ENCODE data around the gene IGFBP4. TPM values are rescaled to one million over a fixed set of nuclear protein-coding genes. Genes with fewer than 3 reads are reported as not detected.

Gene IGFBP4
- total and polyA plus RNA-seq, 12 donors = 65.1 to 301 (median 128) TPM

- Histone ChIP-seq H3K27me3 (no peaks in the 10 kb centered on the region), H3K4me3 (no peak overlapping the region), H3K36me3 (no peaks in the 10 kb centered on the region), H3K9me3 (no peaks in the 10 kb centered on the region), H3K27ac (peak overlapping the region in 1 of 10 donors; percentile 82), H3K4me1 (peaks cover 0 to 42% (median 6%) of the 10 kb centered on the region in 9 donors)
- peak in 6 of 8 donors; percentile 13 to 54 (median 40) for ATAC-seq
- 56 to 71% methylated on average over 12 of the region's 12 CpGs for WGBS, 2 donors
- TF ChIP-seq CTCF (IDR thresholded peaks at IDR 0.05) = no peak
- intact Hi-C loops (cut with DNase I) = loop anchor here in 1 of 10 donors (5.0 kb wide), 1 partner anchor 52 kb away; no protein-coding TSS in a partner anchor
- DNase-seq = peak in 1 of 2 donors; percentile 37
Measured at GRCh38 chr17:40480501-40481003, 37.3 kb downstream of the IGFBP4 start.

GRCh38 chr17:40481106-40481505 is 37.9 kb downstream of the IGFBP4 start:
- no peak overlapping the region for H3K4me3 ChIP-seq
- H3K4me1 ChIP-seq = peaks cover 0 to 42% (median 2%) of the 10 kb centered on the region in 9 donors
- no peaks in the 10 kb centered on the region for H3K27me3 ChIP-seq
- H3K36me3 ChIP-seq = no peaks in the 10 kb centered on the region
- intact Hi-C loops (cut with DNase I) = loop anchor here in 1 of 10 donors (5.0 kb wide), 1 partner anchor 51 kb away; no protein-coding TSS in a partner anchor
- no peak for TF ChIP-seq CTCF (IDR thresholded peaks at IDR 0.05)
- ATAC-seq (no peak), DNase-seq (no peak)
- no peaks in the 10 kb centered on the region for H3K9me3 ChIP-seq
- peak overlapping the region in 1 of 10 donors; percentile 82 for H3K27ac ChIP-seq
- WGBS, 2 donors = 90 to 93% methylated on average over 7 of the region's 7 CpGs

GRCh38 chr17:40482722-40483121 is 39.5 kb downstream of the IGFBP4 start:
- no peak for DNase-seq
- WGBS, 2 donors = 87 to 90% methylated on average over 6 of the region's 6 CpGs
- no peak overlapping the region for H3K4me3 ChIP-seq
- no peak overlapping the region for H3K27ac ChIP-seq
- no peak for ATAC-seq
- no peaks in the 10 kb centered on the region for H3K9me3 ChIP-seq
- H3K27me3 ChIP-seq = no peaks in the 10 kb centered on the region
- H3K4me1 ChIP-seq = peaks cover 0 to 49% (median 0%) of the 10 kb centered on the region in 9 donors
- H3K36me3 ChIP-seq = no peaks in the 10 kb centered on the region
- TF ChIP-seq CTCF (IDR thresholded peaks at IDR 0.05) = no peak
- intact Hi-C loops (cut with DNase I) = loop anchor here in 1 of 10 donors (5.0 kb wide), 1 partner anchor 50 kb away; no protein-coding TSS in a partner anchor

GRCh38 chr17:40483679-40484078 is 40.4 kb downstream of the IGFBP4 start:
- no peaks in the 10 kb centered on the region for H3K36me3 ChIP-seq
- no peak for TF ChIP-seq CTCF (IDR thresholded peaks at IDR 0.05)
- H3K27ac ChIP-seq = no peak overlapping the region
- ATAC-seq (no peak), DNase-seq (no peak)
- no peak overlapping the region for H3K4me3 ChIP-seq
- no peaks in the 10 kb centered on the region for H3K27me3 ChIP-seq
- WGBS, 2 donors = 85 to 91% methylated on average over 4 of the region's 4 CpGs
- H3K4me1 ChIP-seq = peaks cover 0 to 51% (median 0%) of the 10 kb centered on the region in 9 donors
- intact Hi-C loops (cut with DNase I) = loop anchor here in 1 of 10 donors (5.0 kb wide), 1 partner anchor 49 kb away; no protein-coding TSS in a partner anchor
- H3K9me3 ChIP-seq = no peaks in the 10 kb centered on the region
